Esophagus muscularis mucosa (tissue), 4 donors: ENCODE results near the gene C13orf42.

ENCODE experiments used
- EP300 ChIP-seq: sonication (generic); formaldehyde crosslinking; IDR thresholded peaks from one replicate; pipeline ENCODE4 v1.6.1; 2017; ENCODE audit warnings: antibody characterized with exemption
- POLR2A ChIP-seq: fragments of 450-650 bp; IDR thresholded peaks from one replicate; pipeline ENCODE4 v1.6.1; 2017; ENCODE audit warnings: antibody characterized with exemption, moderate library complexity, mild to moderate bottlenecking, low read depth
- POLR2AphosphoS5 ChIP-seq, 2 donors: sonication (generic); formaldehyde crosslinking; IDR thresholded peaks; one replicate each; pipeline ENCODE4 v1.6.1; 2017; ENCODE audit warnings: antibody characterized with exemption in 2 of 2
- TF ChIP-seq, protein P1 (sequence below), 3 experiments: fragments of 200-600 bp in 2 of 3; fragments of 450-650 bp in 1 of 3; sonication (generic) in 2 of 3; IDR thresholded peaks; one replicate each; pipeline ENCODE4 v1.5.1; 2017 to 2019; ENCODE audit warnings: antibody characterized with exemption in 3 of 3, mild to moderate bottlenecking in 2 of 3, moderate library complexity in 1 of 3

- TF ChIP-seq, protein P1, sequence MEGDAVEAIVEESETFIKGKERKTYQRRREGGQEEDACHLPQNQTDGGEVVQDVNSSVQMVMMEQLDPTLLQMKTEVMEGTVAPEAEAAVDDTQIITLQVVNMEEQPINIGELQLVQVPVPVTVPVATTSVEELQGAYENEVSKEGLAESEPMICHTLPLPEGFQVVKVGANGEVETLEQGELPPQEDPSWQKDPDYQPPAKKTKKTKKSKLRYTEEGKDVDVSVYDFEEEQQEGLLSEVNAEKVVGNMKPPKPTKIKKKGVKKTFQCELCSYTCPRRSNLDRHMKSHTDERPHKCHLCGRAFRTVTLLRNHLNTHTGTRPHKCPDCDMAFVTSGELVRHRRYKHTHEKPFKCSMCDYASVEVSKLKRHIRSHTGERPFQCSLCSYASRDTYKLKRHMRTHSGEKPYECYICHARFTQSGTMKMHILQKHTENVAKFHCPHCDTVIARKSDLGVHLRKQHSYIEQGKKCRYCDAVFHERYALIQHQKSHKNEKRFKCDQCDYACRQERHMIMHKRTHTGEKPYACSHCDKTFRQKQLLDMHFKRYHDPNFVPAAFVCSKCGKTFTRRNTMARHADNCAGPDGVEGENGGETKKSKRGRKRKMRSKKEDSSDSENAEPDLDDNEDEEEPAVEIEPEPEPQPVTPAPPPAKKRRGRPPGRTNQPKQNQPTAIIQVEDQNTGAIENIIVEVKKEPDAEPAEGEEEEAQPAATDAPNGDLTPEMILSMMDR (IDR thresholded peaks at IDR 0.05), result no peak
- no peak for TF ChIP-seq POLR2A
- TF ChIP-seq EP300, result no peak
- no peak for TF ChIP-seq POLR2AphosphoS5 (IDR thresholded peaks at IDR 0.05)
Observed at GRCh38 chr13:51064753-51065152, 46.3 kb downstream of the C13orf42 start.
